Ureter (tissue), 1 donor: ENCODE data around the gene BIK. TPM values are rescaled to one million over a fixed set of nuclear protein-coding genes. Genes with fewer than 3 reads are reported as not detected.

Source experiments
- total RNA-seq: library from RNA; stranded (reverse); gene quantifications from one replicate; pipeline ENCODE4 v1.2.4, GENCODE V29; 2023
- donor health status: DM: yes; HTN: yes; CAD: no.

The BIK gene
- total RNA-seq, 1 donor from 2014 or later, result 2.5 TPM

Other genes starting within 250 kb of the BIK start
- gene PACSIN2, start 95.6 kb upstream of the BIK start, total RNA-seq, result 78.5 TPM
- 12.9 TPM for gene TTLL1, start 21.4 kb upstream of the BIK start, total RNA-seq
- gene MCAT, start 32.6 kb downstream of the BIK start, total RNA-seq, result 19.5 TPM
- gene TSPO, start 40.8 kb downstream of the BIK start, total RNA-seq, result 130 TPM
- gene TTLL12, start 76.4 kb downstream of the BIK start, total RNA-seq, result 41.0 TPM
- gene SCUBE1, start 232.6 kb downstream of the BIK start, total RNA-seq, result 19.0 TPM